ENCODE data around the gene KLHL29.

- TF ChIP-seq EZH2 (IDR thresholded peaks at IDR 0.05; ENCODE audit: insufficient read depth, poor library complexity, severe bottlenecking) (no peak), EZH2phosphoT487 (IDR thresholded peaks at IDR 0.05; ENCODE audit: insufficient read depth, low read depth) (no peak)
These were observed 202.4 kb downstream of the KLHL29 start for GRCh38 chr2:23587341-23587880.

Measured in GM23248 (cell line).